Mesendoderm (in vitro differentiated cells): ENCODE measurements around the gene PIAS1.

Experiments
- DNase-seq: peaks from one replicate; pipeline ENCODE4 v3.0.0; 2013
- H2AK5ac ChIP-seq: 2 replicates; pipeline ENCODE4 v1.6.1; 2013; ENCODE audit warnings: low read length, inconsistent platforms
- H2BK120ac ChIP-seq: 2 replicates; pipeline ENCODE4 v1.6.1; 2013; ENCODE audit warnings: low read depth, mild to moderate bottlenecking, low read length, moderate library complexity, mixed read lengths
- H2BK15ac ChIP-seq: replicated peaks from 2 replicates; pipeline ENCODE4 v1.6.1; 2013; ENCODE audit warnings: low read depth, mild to moderate bottlenecking, moderate library complexity
- H2BK5ac ChIP-seq: 2 replicates; pipeline ENCODE4 v1.6.1; 2013; ENCODE audit warnings: low read length, inconsistent platforms
- H3K18ac ChIP-seq: 2 replicates; pipeline ENCODE4 v1.6.1; 2013; ENCODE audit warnings: mild to moderate bottlenecking, low read length, mixed read lengths
- H3K23ac ChIP-seq: one replicate; pipeline ENCODE4 v1.6.1; 2013; ENCODE audit warnings: low read length
- H3K27ac ChIP-seq: 2 replicates; pipeline ENCODE4 v1.5.1; 2013; ENCODE audit warnings: low read depth, mild to moderate bottlenecking, inconsistent platforms, low read length, moderate library complexity
- H3K27me3 ChIP-seq: 2 replicates; pipeline ENCODE4 v1.6.1; 2013; ENCODE audit warnings: low read length, control low read depth, mild to moderate bottlenecking, inconsistent platforms; ENCODE audit not compliant: insufficient read depth, poor library complexity
- H3K36me3 ChIP-seq: 2 replicates; pipeline ENCODE4 v1.6.1; 2013; ENCODE audit warnings: low read length, inconsistent platforms; ENCODE audit not compliant: control insufficient read depth, insufficient read depth
- H3K4ac ChIP-seq: one replicate; pipeline ENCODE4 v1.6.1; 2013; ENCODE audit warnings: low read depth, mild to moderate bottlenecking, low read length, moderate library complexity
- H3K4me1 ChIP-seq: 2 replicates; pipeline ENCODE4 v1.6.1; 2013; ENCODE audit warnings: low read depth, low read length, inconsistent platforms; ENCODE audit not compliant: control insufficient read depth
- H3K4me2 ChIP-seq: 2 replicates; pipeline ENCODE4 v1.6.1; 2013; ENCODE audit warnings: low read length
- H3K4me3 ChIP-seq: 2 replicates; pipeline ENCODE4 v1.5.1; 2013; ENCODE audit warnings: mild to moderate bottlenecking, low read length
- H3K56ac ChIP-seq: one replicate; pipeline ENCODE4 v1.6.1; 2013; ENCODE audit warnings: low read length
- H3K79me1 ChIP-seq: 2 replicates; pipeline ENCODE4 v1.6.1; 2013; ENCODE audit warnings: low read length, inconsistent platforms
- H3K79me2 ChIP-seq: 2 replicates; pipeline ENCODE4 v1.6.1; 2013; ENCODE audit warnings: mild to moderate bottlenecking, low read length; ENCODE audit not compliant: control insufficient read depth, insufficient read depth
- H3K9ac ChIP-seq: 2 replicates; pipeline ENCODE4 v1.6.1; 2013; ENCODE audit warnings: low read length, inconsistent platforms
- H4K5ac ChIP-seq: one replicate; pipeline ENCODE4 v1.6.1; 2013; ENCODE audit warnings: low read length
- H4K8ac ChIP-seq: one replicate; pipeline ENCODE4 v1.6.1; 2013; ENCODE audit warnings: low read depth, mild to moderate bottlenecking, control low read depth, low read length, moderate library complexity
- WGBS: extraction: QIAGEN DNeasy Blood & Tissue Kit; methylation state at CpG from one replicate; pipeline ENCODE4 v1.1.7; 2013; ENCODE audit warnings: low lambda C conversion rate, missing lambda C conversion rate; ENCODE audit not compliant: insufficient coverage; ENCODE audit errors: extremely low coverage; 5-methylcytosine and 5-hydroxymethylcytosine counted together

PIAS1 gene

GRCh38 chr15:68040144-68040543 is 14.0 kb upstream of the PIAS1 start:
- Histone ChIP-seq H3K79me2 (no peaks in the 10 kb centered on the region), H3K4ac (no peak overlapping the region), H2BK5ac (no peak overlapping the region), H3K36me3 (no peaks in the 10 kb centered on the region), H3K56ac (no peak overlapping the region), H3K27ac (no peak overlapping the region), H2AK5ac (no peak overlapping the region), H4K8ac (no peak overlapping the region), H2BK120ac (no peak overlapping the region), H3K4me2 (no peak overlapping the region), H3K9ac (no peak overlapping the region), H3K79me1 (no peaks in the 10 kb centered on the region), H3K18ac (no peak overlapping the region), H3K23ac (no peak overlapping the region), H3K4me1 (no peaks in the 10 kb centered on the region), H3K4me3 (no peak overlapping the region), H4K5ac (no peak overlapping the region), H3K27me3 (no peaks in the 10 kb centered on the region), H2BK15ac (no peak overlapping the region)
- no peak for DNase-seq
- no CpG with 5 or more reads among the region's 1 CpG for WGBS

- H2BK15ac ChIP-seq: no peak overlapping the region
- H4K5ac ChIP-seq: no peak overlapping the region
- H3K27ac ChIP-seq: no peak overlapping the region
- no peak overlapping the region for H3K18ac ChIP-seq
- no peak overlapping the region for H2BK5ac ChIP-seq
- no peaks in the 10 kb centered on the region for H3K36me3 ChIP-seq
- no peak overlapping the region for H3K9ac ChIP-seq
- H3K4me2 ChIP-seq: no peak overlapping the region
- H3K27me3 ChIP-seq: no peaks in the 10 kb centered on the region
- no peak overlapping the region for H4K8ac ChIP-seq
- no peaks in the 10 kb centered on the region for H3K4me1 ChIP-seq
- H2AK5ac ChIP-seq: no peak overlapping the region
- no peak overlapping the region for H3K23ac ChIP-seq
- no peak overlapping the region for H3K4ac ChIP-seq
- no CpG with 5 or more reads among the region's 5 CpGs for WGBS
- no peaks in the 10 kb centered on the region for H3K79me1 ChIP-seq
- H3K56ac ChIP-seq: no peak overlapping the region
- DNase-seq: no peak
- H3K4me3 ChIP-seq: no peak overlapping the region
- H3K79me2 ChIP-seq: no peaks in the 10 kb centered on the region
- H2BK120ac ChIP-seq: no peak overlapping the region
Observed at GRCh38 chr15:68042156-68042854, 11.8 kb upstream of the PIAS1 start.

- Histone ChIP-seq H3K79me2 (no peaks in the 10 kb centered on the region), H3K4me3 (no peak overlapping the region), H3K27me3 (no peaks in the 10 kb centered on the region), H4K5ac (no peak overlapping the region), H2BK120ac (no peak overlapping the region), H3K9ac (no peak overlapping the region), H3K4me1 (no peaks in the 10 kb centered on the region), H3K18ac (no peak overlapping the region), H4K8ac (no peak overlapping the region), H2AK5ac (no peak overlapping the region), H3K23ac (no peak overlapping the region), H2BK5ac (no peak overlapping the region), H2BK15ac (no peak overlapping the region), H3K27ac (no peak overlapping the region), H3K4me2 (no peak overlapping the region), H3K56ac (no peak overlapping the region), H3K36me3 (no peaks in the 10 kb centered on the region), H3K79me1 (no peaks in the 10 kb centered on the region), H3K4ac (no peak overlapping the region)
- DNase-seq: no peak
- no CpG with 5 or more reads among the region's 3 CpGs for WGBS
Observed at GRCh38 chr15:68042855-68043222, 11.3 kb upstream of the PIAS1 start.

- Histone ChIP-seq H2BK15ac (no peak overlapping the region), H2BK120ac (no peak overlapping the region), H3K36me3 (no peaks in the 10 kb centered on the region), H3K4me2 (no peak overlapping the region), H3K4ac (no peak overlapping the region), H3K23ac (peak overlapping the region; percentile 45), H4K8ac (no peak overlapping the region), H3K4me3 (no peak overlapping the region), H3K79me1 (no peaks in the 10 kb centered on the region), H3K18ac (no peak overlapping the region), H2BK5ac (no peak overlapping the region), H4K5ac (no peak overlapping the region), H3K79me2 (no peaks in the 10 kb centered on the region), H3K9ac (no peak overlapping the region), H3K56ac (no peak overlapping the region), H3K27me3 (no peaks in the 10 kb centered on the region), H3K27ac (no peak overlapping the region), H2AK5ac (no peak overlapping the region), H3K4me1 (no peaks in the 10 kb centered on the region)
- peak; percentile 15 for DNase-seq
- WGBS: no CpG with 5 or more reads among the region's 14 CpGs
Observed at GRCh38 chr15:68045289-68046265, 8.5 kb upstream of the PIAS1 start.

GRCh38 chr15:68047826-68048225 is 6.3 kb upstream of the PIAS1 start:
- Histone ChIP-seq H2BK120ac (no peak overlapping the region), H4K5ac (no peak overlapping the region), H3K23ac (no peak overlapping the region), H3K79me2 (no peaks in the 10 kb centered on the region), H3K4me3 (no peak overlapping the region), H3K9ac (no peak overlapping the region), H3K4ac (no peak overlapping the region), H2BK15ac (no peak overlapping the region), H3K27ac (no peak overlapping the region), H3K79me1 (no peaks in the 10 kb centered on the region), H2BK5ac (no peak overlapping the region), H3K36me3 (no peaks in the 10 kb centered on the region), H4K8ac (no peak overlapping the region), H3K18ac (no peak overlapping the region), H3K27me3 (no peaks in the 10 kb centered on the region), H2AK5ac (no peak overlapping the region), H3K4me1 (no peaks in the 10 kb centered on the region), H3K56ac (no peak overlapping the region), H3K4me2 (no peak overlapping the region)
- WGBS: no CpG with 5 or more reads among the region's 3 CpGs
- no peak for DNase-seq
